Lower lobe of right lung (tissue), 2 donors: ENCODE data around the gene ACTL8. TPM values are rescaled to one million over a fixed set of nuclear protein-coding genes. Genes with fewer than 3 reads are reported as not detected.

Source experiments
- ATAC-seq, 2 donors: fragments of 200-7000 bp; cut with Tn5 transposase; one replicate each; pipeline ENCODE4 v1.9.1; 2020 to 2022; ENCODE audit warnings: mild to moderate bottlenecking in 2 of 2, moderate library complexity in 2 of 2
- DNase-seq: peaks from one replicate; pipeline ENCODE4 v3.0.0-alpha.2; 2020
- H3K27ac ChIP-seq: fragments of 200-600 bp; one replicate; pipeline ENCODE4 v1.8.0; 2022
- H3K27me3 ChIP-seq: fragments of 200-600 bp; one replicate; pipeline ENCODE4 v1.8.0; 2022; ENCODE audit warnings: low read depth
- H3K36me3 ChIP-seq: fragments of 200-600 bp; one replicate; pipeline ENCODE4 v1.8.0; 2022; ENCODE audit warnings: mild to moderate bottlenecking
- H3K4me1 ChIP-seq: fragments of 200-600 bp; one replicate; pipeline ENCODE4 v1.8.0; 2022
- H3K4me3 ChIP-seq: fragments of 200-600 bp; one replicate; pipeline ENCODE4 v1.8.0; 2022; ENCODE audit warnings: mild to moderate bottlenecking
- H3K9me3 ChIP-seq: fragments of 200-600 bp; one replicate; pipeline ENCODE4 v1.8.0; 2022
- CTCF ChIP-seq: fragments of 200-600 bp; IDR thresholded peaks from one replicate; pipeline ENCODE4 v1.8.0; 2022; ENCODE audit warnings: antibody characterized with exemption, mild to moderate bottlenecking
- intact Hi-C: fragments of 100-400 bp; cut with DNase I; formaldehyde crosslinking; loops from one replicate; pipeline ENCODE4 v1.11.0; 2022
- total RNA-seq: library from RNA; stranded (reverse); fragmentation: NEBNext Ultra II Directional; extraction: Animal tissue kit (Norgen Biotek cat#: 25700); gene quantifications from one replicate; pipeline ENCODE4 v1.2.1, GENCODE V29; 2021
- donor health status: DM: no; HTN: yes; CAD: no; lungs with severe emphysema.

The ACTL8 gene
- total RNA-seq, 1 donor from 2014 or later, result not detected

DNA sequence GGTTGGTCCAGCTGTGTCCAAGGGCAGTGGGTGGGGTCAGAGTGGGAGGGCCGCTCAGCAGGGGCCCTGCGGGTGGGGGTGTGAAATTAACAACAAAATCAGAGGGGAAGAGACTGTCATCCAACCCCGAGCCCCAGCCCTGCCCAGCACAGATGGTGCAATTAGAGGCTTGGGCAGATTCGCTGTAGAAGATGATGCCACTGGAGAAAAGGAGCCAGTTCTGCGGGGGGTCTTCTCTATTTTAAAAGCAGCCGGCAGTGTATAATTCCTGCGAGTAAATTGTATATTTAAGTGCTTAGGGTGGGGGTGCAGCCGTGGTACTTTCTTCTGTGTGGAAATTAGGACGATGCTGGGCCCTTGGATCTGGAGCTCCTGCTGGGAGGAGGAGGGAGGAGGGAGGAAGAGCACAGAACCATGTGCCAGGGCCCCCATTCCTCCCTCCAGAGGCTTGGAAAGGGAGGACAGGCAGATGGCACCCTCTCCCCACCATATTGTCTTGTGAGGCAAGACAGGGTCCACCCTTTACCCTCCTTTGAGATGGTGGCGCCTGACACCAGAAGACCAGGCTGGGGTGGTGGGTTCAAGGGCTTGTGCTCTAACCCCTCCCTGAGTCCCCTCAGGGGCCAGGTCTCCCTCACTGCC lies 89.2 kb downstream of the ACTL8 start:
- DNase-seq, result no peak
- no peak overlapping the region for H3K27ac ChIP-seq
- no peak for TF ChIP-seq CTCF
- H3K27me3 ChIP-seq, result peaks cover 7% of the 10 kb centered on the region
- no peak overlapping the region for H3K4me3 ChIP-seq
- intact Hi-C loops, result no loop called here
- H3K4me1 ChIP-seq, result no peaks in the 10 kb centered on the region
- H3K36me3 ChIP-seq, result no peaks in the 10 kb centered on the region
- no peaks in the 10 kb centered on the region for H3K9me3 ChIP-seq
- no peak for ATAC-seq

DNA sequence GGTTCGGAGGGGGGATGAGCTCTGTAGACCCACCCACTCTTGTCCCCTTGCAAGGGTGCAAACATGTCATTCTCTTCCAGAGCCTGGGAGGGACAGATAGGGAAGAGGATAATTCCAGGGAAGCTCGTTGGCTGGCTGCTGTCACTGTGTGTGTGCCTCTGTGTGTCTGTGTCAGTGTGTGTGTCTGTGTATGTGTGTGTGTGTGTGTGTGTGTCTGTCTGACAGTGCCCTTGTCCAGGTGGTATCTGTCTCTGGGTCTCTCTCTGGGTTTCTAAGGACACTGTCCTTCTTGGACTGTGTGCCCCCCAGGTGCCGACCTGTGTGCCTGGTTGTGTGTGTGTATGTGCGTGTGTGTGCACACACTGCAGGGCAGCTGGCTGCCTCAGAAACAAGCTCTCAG lies 90.5 kb downstream of the ACTL8 start:
- peaks cover 7% of the 10 kb centered on the region for H3K27me3 ChIP-seq
- no peaks in the 10 kb centered on the region for H3K36me3 ChIP-seq
- H3K4me1 ChIP-seq, result no peaks in the 10 kb centered on the region
- H3K27ac ChIP-seq, result no peak overlapping the region
- H3K9me3 ChIP-seq, result no peaks in the 10 kb centered on the region
- H3K4me3 ChIP-seq, result no peak overlapping the region
- intact Hi-C loops, result no loop called here
- no peak for TF ChIP-seq CTCF
- no peak for DNase-seq
- ATAC-seq, result no peak

DNA sequence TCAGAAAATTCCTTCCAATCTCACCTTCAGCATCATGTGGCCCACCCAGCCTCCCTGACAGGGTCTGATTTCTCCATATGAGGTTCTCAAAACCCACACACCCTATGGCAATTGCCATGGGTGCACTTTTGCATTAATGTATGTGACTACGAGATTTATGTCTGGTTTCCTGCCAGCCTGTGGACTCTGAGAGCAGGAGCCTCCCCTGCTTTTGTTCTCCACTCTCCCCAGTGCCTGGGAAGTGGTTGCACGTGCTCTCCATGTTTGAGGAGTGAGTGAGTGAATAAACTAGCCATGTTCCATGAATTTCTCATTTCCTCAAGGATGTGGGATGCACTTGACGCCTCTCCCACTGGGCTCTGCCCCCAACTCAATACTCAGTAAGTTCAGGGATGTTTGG lies 91.2 kb downstream of the ACTL8 start:
- intact Hi-C loops, result no loop called here
- no peak overlapping the region for H3K27ac ChIP-seq
- DNase-seq (no peak), ATAC-seq (no peak)
- no peaks in the 10 kb centered on the region for H3K9me3 ChIP-seq
- no peaks in the 10 kb centered on the region for H3K4me1 ChIP-seq
- no peak overlapping the region for H3K4me3 ChIP-seq
- TF ChIP-seq CTCF, result no peak
- H3K27me3 ChIP-seq, result peaks cover 7% of the 10 kb centered on the region
- H3K36me3 ChIP-seq, result no peaks in the 10 kb centered on the region

- intact Hi-C loops, result no loop called here
- no peak for ATAC-seq
- H3K4me3 ChIP-seq, result no peak overlapping the region
Measured at GRCh38 chr1:17847111-17847510, 92.0 kb downstream of the ACTL8 start.

DNA sequence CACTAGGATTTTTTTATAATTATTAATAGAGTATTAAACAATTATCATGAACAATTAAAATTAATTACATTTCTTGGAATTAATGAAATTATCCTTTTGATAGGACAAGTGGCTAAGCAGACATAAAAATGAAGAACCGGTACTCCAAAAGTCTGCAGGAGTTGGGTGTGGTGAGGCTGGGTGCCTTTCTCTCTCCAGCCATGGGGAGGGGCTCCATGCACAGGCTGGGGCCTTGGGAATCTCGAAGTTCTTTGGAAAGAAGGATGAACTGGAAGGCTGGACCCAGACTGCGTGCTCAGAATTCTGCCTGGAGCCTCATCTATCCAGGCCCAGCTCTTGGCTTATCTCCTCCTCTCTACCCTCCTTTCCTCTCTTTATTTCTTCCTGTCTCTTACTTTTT lies 94.1 kb downstream of the ACTL8 start:
- ATAC-seq (no peak), DNase-seq (no peak)
- TF ChIP-seq CTCF, result no peak
- Histone ChIP-seq H3K36me3 (no peaks in the 10 kb centered on the region), H3K4me1 (no peaks in the 10 kb centered on the region), H3K4me3 (no peak overlapping the region), H3K9me3 (no peaks in the 10 kb centered on the region), H3K27me3 (no peaks in the 10 kb centered on the region), H3K27ac (no peak overlapping the region)
- intact Hi-C loops, result no loop called here

More at GRCh38 chr1:17847111-17847510, 92.0 kb downstream of the ACTL8 start:
- DNase-seq, result no peak
- no peaks in the 10 kb centered on the region for H3K9me3 ChIP-seq
- TF ChIP-seq CTCF, result no peak
- H3K36me3 ChIP-seq, result no peaks in the 10 kb centered on the region
- peaks cover 7% of the 10 kb centered on the region for H3K27me3 ChIP-seq
- no peaks in the 10 kb centered on the region for H3K4me1 ChIP-seq
- no peak overlapping the region for H3K27ac ChIP-seq
